Liver (tissue), 9 donors: Measurements from ENCODE around the gene GFRA1. TPM values are rescaled to one million over a fixed set of nuclear protein-coding genes. Genes with fewer than 3 reads are reported as not detected.
A peak's percentile ranks its signal among the peaks of the same experiment; 100 is the strongest.

Experiments used
- DNase-seq: peaks from one replicate; pipeline ENCODE4 v3.0.0-alpha.2; 2017; ENCODE audit warnings: low spot score
- H3K27ac ChIP-seq, 2 donors: one replicate each; pipeline ENCODE4 v1.7.0; 2013; ENCODE audit warnings: inconsistent platforms in 2 of 2, low read length in 2 of 2, control low read depth in 1 of 2, low read depth in 1 of 2, mild to moderate bottlenecking in 1 of 2
- H3K27me3 ChIP-seq, 4 donors: one replicate each; pipeline versions ENCODE4 v1.6.1 to v1.7.0; 2013; ENCODE audit warnings: low read length in 3 of 4, inconsistent platforms in 1 of 4, mild to moderate bottlenecking in 1 of 4, moderate library complexity in 1 of 4; ENCODE audit not compliant: control insufficient read depth in 4 of 4, insufficient read depth in 4 of 4
- H3K36me3 ChIP-seq, 4 donors: one replicate each; pipeline versions ENCODE4 v1.6.1 to v1.7.0; 2013; ENCODE audit warnings: low read length in 3 of 4, mild to moderate bottlenecking in 3 of 4, low read depth in 1 of 4, moderate library complexity in 1 of 4; ENCODE audit not compliant: control insufficient read depth in 4 of 4, insufficient read depth in 3 of 4
- H3K4me1 ChIP-seq, 4 donors: one replicate each; pipeline versions ENCODE4 v1.6.1 to v1.7.0; 2013; ENCODE audit warnings: low read length in 3 of 4, mild to moderate bottlenecking in 3 of 4, moderate library complexity in 1 of 4; ENCODE audit not compliant: control insufficient read depth in 4 of 4, insufficient read depth in 4 of 4
- H3K4me3 ChIP-seq, 3 donors: one replicate each; pipeline versions ENCODE4 v1.6.1 to v1.7.0; 2013; ENCODE audit warnings: low read length in 3 of 3, control low read depth in 1 of 3, low read depth in 1 of 3, mild to moderate bottlenecking in 1 of 3
- H3K9ac ChIP-seq, 2 donors: one replicate each; pipeline ENCODE4 v1.7.0; 2013; ENCODE audit warnings: low read length in 2 of 2, mild to moderate bottlenecking in 2 of 2, moderate library complexity in 2 of 2, control low read depth in 1 of 2, low read depth in 1 of 2
- H3K9me3 ChIP-seq, 4 donors: one replicate each; pipeline versions ENCODE4 v1.6.1 to v1.7.0; 2013; ENCODE audit warnings: low read length in 3 of 4; ENCODE audit not compliant: control insufficient read depth in 4 of 4
- EGR1 ChIP-seq, 2 donors: IDR thresholded peaks; 2 replicates each; pipeline ENCODE4 v1.6.1; 2016 to 2018; ENCODE audit warnings: antibody characterized with exemption in 2 of 2, low read depth in 2 of 2
- FOXA1 ChIP-seq: IDR thresholded peaks from 2 replicates; pipeline ENCODE4 v1.6.1; 2016; ENCODE audit warnings: antibody characterized with exemption
- GABPA ChIP-seq, 2 donors: IDR thresholded peaks in 1 of 2; conservative IDR thresholded peaks in 1 of 2; 2 replicates each; pipeline ENCODE4 v1.6.1; 2016; ENCODE audit warnings: antibody characterized with exemption in 2 of 2, mild to moderate bottlenecking in 1 of 2, moderate library complexity in 1 of 2
- HNF4A ChIP-seq, 2 donors: conservative IDR thresholded peaks; 2 replicates each; pipeline ENCODE4 v1.6.1; 2016; ENCODE audit warnings: antibody characterized with exemption in 2 of 2, mild to moderate bottlenecking in 2 of 2
- JUND ChIP-seq, 2 donors: IDR thresholded peaks; 2 replicates each; pipeline ENCODE4 v1.6.1; 2016; ENCODE audit warnings: antibody characterized with exemption in 2 of 2
- MAX ChIP-seq: IDR thresholded peaks from 2 replicates; pipeline ENCODE4 v1.6.1; 2016; ENCODE audit warnings: antibody characterized with exemption
- RAD21 ChIP-seq, 2 donors: IDR thresholded peaks; 2 replicates each; pipeline ENCODE4 v1.6.1; 2016; ENCODE audit warnings: antibody characterized with exemption in 2 of 2, mild to moderate bottlenecking in 2 of 2
- REST ChIP-seq: IDR thresholded peaks from 2 replicates; pipeline ENCODE4 v1.6.1; 2016; ENCODE audit warnings: antibody characterized with exemption, mild to moderate bottlenecking
- RXRA ChIP-seq, 2 donors: IDR thresholded peaks; 2 replicates each; pipeline ENCODE4 v1.6.1; 2017 to 2018; ENCODE audit warnings: antibody characterized with exemption in 2 of 2, mild to moderate bottlenecking in 1 of 2
- SP1 ChIP-seq: IDR thresholded peaks from 2 replicates; pipeline ENCODE4 v1.6.1; 2018; ENCODE audit warnings: antibody characterized with exemption, mild to moderate bottlenecking
- YY1 ChIP-seq: IDR thresholded peaks from 2 replicates; pipeline ENCODE4 v1.6.1; 2016; ENCODE audit warnings: antibody characterized with exemption, mild to moderate bottlenecking
- ZBTB33 ChIP-seq: IDR thresholded peaks from 2 replicates; pipeline ENCODE4 v1.6.1; 2016; ENCODE audit warnings: antibody characterized with exemption
- WGBS: extraction: QIAGEN DNeasy Blood & Tissue Kit; methylation state at CpG from one replicate; pipeline ENCODE4 v1.1.7; 2013; 5-methylcytosine and 5-hydroxymethylcytosine counted together
- polyA plus RNA-seq, 2 donors: library from polyadenylated mRNA; stranded (reverse) in 1 of 2; unstranded in 1 of 2; fragments of 200-250 nt in 1 of 2; fragments of >200 nt in 1 of 2; fragmentation: Nextera tagmentation in 1 of 2; extraction: Ambion mirVana in 1 of 2; gene quantifications; one replicate each; pipeline versions ENCODE4 v1.2.1 to v1.2.3, GENCODE V29; 2013 to 2015
- total RNA-seq, 2 donors: library from RNA; depleted of rRNA; stranded (reverse); fragments of >200 nt; gene quantifications; one replicate each; pipeline ENCODE4 v1.2.3, GENCODE V29; 2014
- donor health status: healthy.
- donor health status: healthy.
- donor health status: healthy.
- donor health status: healthy.
- donor health status: healthy.

The GFRA1 gene
- total and polyA plus RNA-seq, 4 donors, result 14.2 to 53.6 (median 17.8) TPM

GRCh38 chr10:116255886-116256751, 16.9 kb downstream of the GFRA1 start (continued):
- TF ChIP-seq REST (no peak), HNF4A (conservative IDR thresholded peaks at IDR 0.05) (no peak), GABPA (IDR thresholded peaks at IDR 0.05 in 1 of 2, conservative IDR thresholded peaks at IDR 0.05 in 1 of 2) (no peak), EGR1 (IDR thresholded peaks at IDR 0.05; ENCODE audit: low read depth in 2 of 2) (no peak), SP1 (no peak)

GRCh38 chr10:116254422-116255155, 18.4 kb downstream of the GFRA1 start:
- DNase-seq, result no peak
- Histone ChIP-seq H3K27me3 (no peaks in the 10 kb centered on the region), H3K4me3 (no peak overlapping the region), H3K4me1 (peaks cover 0 to 12% (median 6%) of the 10 kb centered on the region in 4 donors), H3K9ac (no peak overlapping the region), H3K27ac (peak overlapping the region in 1 of 2 donors; percentile 33), H3K36me3 (no peaks in the 10 kb centered on the region), H3K9me3 (no peaks in the 10 kb centered on the region)
- no peak for TF ChIP-seq GABPA (IDR thresholded peaks at IDR 0.05 in 1 of 2, conservative IDR thresholded peaks at IDR 0.05 in 1 of 2)
- TF ChIP-seq RAD21 (IDR thresholded peaks at IDR 0.05), result peak in 1 of 2 donors; percentile 37
- TF ChIP-seq ZBTB33, result no peak
- peak in 1 of 2 donors; percentile 39 for TF ChIP-seq HNF4A (conservative IDR thresholded peaks at IDR 0.05)
- peak; percentile 7 to 13 for TF ChIP-seq RXRA (IDR thresholded peaks at IDR 0.05)
- no peak for TF ChIP-seq YY1
- TF ChIP-seq FOXA1, result no peak
- TF ChIP-seq JUND (IDR thresholded peaks at IDR 0.05), result no peak
- 66% methylated on average over 7 of the region's 7 CpGs for WGBS

GRCh38 chr10:116253716-116254115, 19.3 kb downstream of the GFRA1 start:
- H3K9me3 ChIP-seq, result no peaks in the 10 kb centered on the region
- no peak overlapping the region for H3K27ac ChIP-seq
- no peaks in the 10 kb centered on the region for H3K27me3 ChIP-seq
- no peak overlapping the region for H3K4me3 ChIP-seq
- no peaks in the 10 kb centered on the region for H3K36me3 ChIP-seq
- no peak overlapping the region for H3K9ac ChIP-seq
- 90% methylated on average over 4 of the region's 4 CpGs for WGBS
- no peak for DNase-seq
- H3K4me1 ChIP-seq, result peaks cover 0 to 12% (median 6%) of the 10 kb centered on the region in 4 donors
- no peak for TF ChIP-seq MAX
